Mesodermal cell (in vitro differentiated cells): Measurements from ENCODE around the gene INSYN1.
A peak's percentile ranks its signal among the peaks of the same experiment; 100 is the strongest.

Experiments
- H3K27ac ChIP-seq: 2 replicates; pipeline ENCODE4 v1.7.0; 2013; ENCODE audit warnings: mild to moderate bottlenecking, low read depth, low read length, moderate library complexity; ENCODE audit not compliant: severe bottlenecking
- H3K36me3 ChIP-seq: 2 replicates; pipeline ENCODE4 v1.7.1; 2013; ENCODE audit warnings: mild to moderate bottlenecking, low read length, moderate library complexity; ENCODE audit not compliant: control insufficient read depth, insufficient read depth
- H3K4me1 ChIP-seq: one replicate; pipeline ENCODE4 v1.7.1; 2013; ENCODE audit warnings: mild to moderate bottlenecking, low read length; ENCODE audit not compliant: insufficient read depth, control insufficient read depth, poor library complexity, severe bottlenecking
- H3K4me3 ChIP-seq: 2 replicates; pipeline ENCODE4 v1.7.0; 2013; ENCODE audit warnings: low read length, control low read depth, mild to moderate bottlenecking; ENCODE audit not compliant: insufficient read depth, poor library complexity, severe bottlenecking; ENCODE audit errors: extremely low read depth
- H3K9me3 ChIP-seq: 2 replicates; pipeline ENCODE4 v1.7.1; 2013; ENCODE audit warnings: mild to moderate bottlenecking, low read length, moderate library complexity; ENCODE audit not compliant: control insufficient read depth
- WGBS, 2 experiments: methylation state at CpG; one replicate each; pipeline ENCODE4 v1.1.5; 2013; ENCODE audit warnings: missing lambda C conversion rate in 2 of 2; ENCODE audit not compliant: insufficient coverage in 2 of 2; 5-methylcytosine and 5-hydroxymethylcytosine counted together

The INSYN1 gene

DNA sequence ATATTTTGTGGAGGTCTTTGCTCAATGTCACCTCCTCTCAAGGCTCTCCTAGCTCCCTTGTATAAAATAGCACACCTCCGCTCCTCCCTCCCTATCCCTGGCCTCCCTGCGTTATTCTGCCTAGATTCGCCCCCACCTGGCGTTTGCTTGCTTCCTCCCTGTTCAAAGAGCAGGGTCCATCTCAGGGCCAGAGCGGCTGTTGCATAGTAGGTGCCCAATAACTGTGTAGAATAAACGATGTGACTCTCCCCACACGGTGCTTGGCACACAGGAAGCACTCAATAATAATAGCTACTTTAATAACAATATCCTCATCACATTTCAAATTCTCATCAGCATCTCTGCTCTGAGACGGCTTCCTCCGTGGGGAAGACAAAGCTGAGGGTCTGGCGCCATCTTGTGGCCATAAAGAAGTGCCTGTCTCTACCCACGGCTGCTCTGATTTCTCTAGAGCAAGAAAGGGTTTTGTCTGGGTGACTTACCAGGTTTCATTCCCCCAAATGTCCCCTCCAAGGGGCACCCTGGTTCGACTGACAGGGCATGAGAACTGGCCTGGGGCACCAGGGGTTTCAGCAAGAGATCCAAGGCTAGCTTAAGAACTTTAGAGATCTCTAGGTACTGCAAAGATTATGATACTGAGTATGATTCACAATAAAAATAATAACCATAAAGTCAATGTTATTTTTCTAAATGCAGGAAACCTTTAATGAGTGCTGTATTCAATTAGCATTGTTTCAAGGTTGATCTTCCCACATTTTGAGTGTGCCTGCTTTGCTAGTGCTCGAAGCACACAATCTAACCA is 52.9 kb downstream of the INSYN1 start:
- WGBS, 2 experiments: 41 to 50% methylated on average over 5 to 9 of the region's 13 CpGs
- H3K27ac ChIP-seq: no peak overlapping the region
- no peak overlapping the region for H3K4me3 ChIP-seq
- H3K36me3 ChIP-seq: peaks cover 60% of the 10 kb centered on the region
- H3K4me1 ChIP-seq: peaks cover 25% of the 10 kb centered on the region
- no peaks in the 10 kb centered on the region for H3K9me3 ChIP-seq

GRCh38 chr15:73699249-73700040 is 53.7 kb downstream of the INSYN1 start:
- H3K9me3 ChIP-seq: no peaks in the 10 kb centered on the region
- peaks cover 53% of the 10 kb centered on the region for H3K36me3 ChIP-seq
- WGBS, 2 experiments: 91 to 94% methylated on average over 11 to 13 of the region's 14 CpGs
- no peak overlapping the region for H3K27ac ChIP-seq
- no peak overlapping the region for H3K4me3 ChIP-seq
- peaks cover 25% of the 10 kb centered on the region for H3K4me1 ChIP-seq

DNA sequence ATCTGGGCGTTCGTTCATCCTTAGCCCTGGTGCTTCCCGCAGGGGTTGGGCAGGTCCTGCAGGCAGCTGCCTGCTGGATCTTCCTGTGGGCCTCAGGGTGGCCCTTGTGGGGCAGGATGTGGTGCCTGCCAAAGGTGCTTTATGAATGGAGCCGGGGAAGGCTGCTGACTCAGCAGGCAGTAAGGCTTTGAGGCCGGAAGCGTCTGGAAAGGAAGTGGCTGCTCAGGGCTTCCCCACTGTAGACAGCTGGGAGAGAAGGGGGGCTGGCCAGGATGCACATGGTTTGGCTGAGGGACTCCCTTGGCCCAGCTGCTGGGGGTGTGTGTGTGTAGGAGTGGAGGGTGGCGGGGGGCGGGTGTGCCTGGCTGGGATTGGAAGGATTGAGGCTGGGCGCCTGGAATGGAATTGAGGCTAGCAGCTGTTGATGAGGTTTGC is 56.1 kb downstream of the INSYN1 start:
- H3K27ac ChIP-seq: peak overlapping the region; percentile 73

GRCh38 chr15:73696641-73697001 is 56.5 kb downstream of the INSYN1 start:
- H3K4me1 ChIP-seq: peaks cover 40% of the 10 kb centered on the region
- peaks cover 52% of the 10 kb centered on the region for H3K36me3 ChIP-seq
- H3K9me3 ChIP-seq: no peaks in the 10 kb centered on the region
- no peak overlapping the region for H3K4me3 ChIP-seq
- 100% methylated on average over 1 of the region's 1 CpG for WGBS, 2 experiments
- H3K27ac ChIP-seq: peak overlapping the region; percentile 73

More for the DNA sequence above, 56.1 kb downstream of the INSYN1 start:
- Histone ChIP-seq H3K36me3 (peaks cover 53% of the 10 kb centered on the region), H3K9me3 (no peaks in the 10 kb centered on the region), H3K4me3 (no peak overlapping the region), H3K4me1 (peaks cover 36% of the 10 kb centered on the region)
- WGBS, 2 experiments: 52% methylated on average over 4 to 7 of the region's 9 CpGs

- Histone ChIP-seq H3K4me3 (no peak overlapping the region), H3K9me3 (no peaks in the 10 kb centered on the region), H3K4me1 (peaks cover 46% of the 10 kb centered on the region), H3K36me3 (peaks cover 46% of the 10 kb centered on the region), H3K27ac (peak overlapping the region; percentile 73)
- 89 to 91% methylated on average over 6 to 14 of the region's 16 CpGs for WGBS, 2 experiments
These were observed 57.1 kb downstream of the INSYN1 start for GRCh38 chr15:73695773-73696640.

- no peak overlapping the region for H3K4me3 ChIP-seq
- WGBS, 2 experiments: 100% methylated on average over 2 to 3 of the region's 5 CpGs
- no peak overlapping the region for H3K27ac ChIP-seq
- H3K9me3 ChIP-seq: no peaks in the 10 kb centered on the region
- H3K4me1 ChIP-seq: peaks cover 54% of the 10 kb centered on the region
- H3K36me3 ChIP-seq: peaks cover 50% of the 10 kb centered on the region
These were observed 58.7 kb downstream of the INSYN1 start for GRCh38 chr15:73694419-73694818.

DNA sequence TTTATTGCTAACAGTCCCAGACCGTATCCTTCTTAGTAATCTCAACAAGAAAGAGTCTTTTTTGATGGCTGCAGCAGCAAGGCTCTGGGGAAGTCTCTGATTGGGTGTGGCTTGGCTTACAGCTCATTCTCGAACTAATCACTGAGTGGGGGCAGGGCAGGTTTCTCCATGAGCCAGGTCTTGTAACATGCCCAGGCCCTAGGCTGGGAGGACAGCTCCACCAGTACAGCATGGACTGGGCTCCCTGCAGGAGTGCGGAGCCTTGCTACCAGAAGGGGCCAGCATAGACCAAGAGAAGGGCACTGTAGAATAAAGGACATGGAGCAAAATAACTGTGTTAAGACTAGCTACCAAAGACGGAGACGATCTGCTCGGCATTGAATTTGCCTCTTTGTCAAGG is 61.8 kb downstream of the INSYN1 start:
- peaks cover 72% of the 10 kb centered on the region for H3K4me1 ChIP-seq
- peaks cover 36% of the 10 kb centered on the region for H3K36me3 ChIP-seq
- whole genome bisulfite sequencing, 2 experiments: 69 to 70% methylated on average over 5 to 6 of the region's 6 CpGs
- H3K27ac ChIP-seq: peak overlapping the region; percentile 69
- H3K4me3 ChIP-seq: no peak overlapping the region
- no peaks in the 10 kb centered on the region for H3K9me3 ChIP-seq

DNA sequence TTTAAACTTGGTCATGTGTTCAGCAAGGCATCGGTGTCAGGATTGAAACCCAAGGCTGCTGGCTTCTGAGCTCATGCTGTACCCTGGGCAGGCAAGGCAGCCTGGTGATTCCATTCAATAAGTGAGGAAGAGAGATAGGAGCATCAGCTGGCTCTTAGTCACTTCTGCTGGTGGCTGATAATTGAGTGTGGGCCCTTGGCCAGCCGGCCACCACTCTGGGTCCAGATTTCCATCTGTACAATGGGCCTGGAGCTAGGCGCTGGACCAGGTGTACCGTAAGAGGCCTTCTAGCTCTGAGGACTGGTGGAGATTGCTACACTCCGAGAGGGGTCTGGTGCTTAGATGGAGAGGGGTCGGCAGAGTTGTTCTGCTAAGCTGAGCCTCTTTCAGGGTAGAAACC is 64.7 kb downstream of the INSYN1 start:
- no peaks in the 10 kb centered on the region for H3K9me3 ChIP-seq
- H3K36me3 ChIP-seq: peaks cover 27% of the 10 kb centered on the region
- peak overlapping the region; percentile 79 for H3K27ac ChIP-seq
- no peak overlapping the region for H3K4me3 ChIP-seq
- H3K4me1 ChIP-seq: peaks cover 63% of the 10 kb centered on the region
- WGBS, 2 experiments: 89 to 98% methylated on average over 6 of the region's 6 CpGs

DNA sequence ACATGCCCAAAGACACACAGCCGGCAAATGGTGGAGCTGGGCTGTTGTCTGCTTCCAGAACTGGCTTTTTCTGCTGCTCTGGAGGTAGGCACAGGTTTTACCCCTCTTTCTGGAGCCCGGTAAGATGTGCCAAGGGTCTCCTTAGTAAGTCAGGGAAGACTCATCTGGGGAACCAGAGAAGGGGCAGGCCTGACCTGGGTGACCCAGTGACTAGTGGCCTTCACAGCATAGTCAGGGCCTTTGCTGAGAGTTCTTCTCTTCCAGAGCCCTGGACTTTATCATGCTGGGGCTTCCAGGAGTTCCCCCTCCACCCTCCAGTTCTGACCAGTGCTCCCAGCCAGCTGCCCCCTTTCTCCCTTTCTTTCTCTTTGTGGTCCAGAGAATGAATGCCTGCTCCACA is 65.8 kb downstream of the INSYN1 start:
- Histone ChIP-seq H3K27ac (peak overlapping the region; percentile 68), H3K4me1 (peaks cover 70% of the 10 kb centered on the region), H3K36me3 (peaks cover 19% of the 10 kb centered on the region), H3K9me3 (no peaks in the 10 kb centered on the region), H3K4me3 (no peak overlapping the region)
- WGBS, 2 experiments: 80 to 91% methylated on average over 1 to 2 of the region's 2 CpGs

DNA sequence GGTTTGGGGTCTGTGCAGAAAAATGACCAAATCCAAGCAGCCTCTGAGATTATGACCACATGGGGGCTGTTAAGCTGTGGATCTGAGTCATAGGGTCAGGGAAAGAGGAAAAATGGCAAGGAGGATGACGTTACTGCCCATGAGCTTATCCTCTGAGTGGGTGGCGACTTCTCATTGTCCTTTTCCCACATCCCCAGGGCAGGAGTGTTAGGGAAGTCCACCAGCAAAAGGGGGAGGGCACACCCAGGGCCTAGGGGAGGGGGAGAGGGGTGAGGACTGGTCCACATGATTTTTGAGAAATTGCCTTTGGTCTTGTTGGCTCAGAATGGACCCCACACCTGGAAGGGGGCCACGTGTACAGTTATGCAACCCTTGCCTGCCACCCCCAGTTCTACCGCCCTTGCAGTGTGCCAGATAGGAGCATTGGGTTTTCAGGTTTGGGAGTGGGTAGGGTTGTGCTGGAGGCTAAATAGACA is 66.3 kb downstream of the INSYN1 start:
- 88 to 100% methylated on average over 1 of the region's 4 CpGs for WGBS, 2 experiments
- H3K27ac ChIP-seq: peak overlapping the region; percentile 55
- H3K9me3 ChIP-seq: no peaks in the 10 kb centered on the region
- peaks cover 18% of the 10 kb centered on the region for H3K36me3 ChIP-seq
- peaks cover 67% of the 10 kb centered on the region for H3K4me1 ChIP-seq
- no peak overlapping the region for H3K4me3 ChIP-seq
